ENCODE results near the gene CAND1.

CAND1 gene

GRCh38 chr12:67364228-67364627 lies 95.1 kb downstream of the CAND1 start:
- Histone ChIP-seq H3K9me3 (replicated peaks; ENCODE audit: insufficient read depth, low read length) (no peaks in the 10 kb centered on the region), H3K27ac (ENCODE audit: low read length) (no peak overlapping the region), H3K9me2 (replicated peaks; ENCODE audit: insufficient read depth, low read length) (no peaks in the 10 kb centered on the region), H3K9ac (ENCODE audit: low read length) (no peak overlapping the region), H3F3A (ENCODE audit: insufficient read depth, low read length) (no peaks in the 10 kb centered on the region), H3K36me3 (replicated peaks; ENCODE audit: insufficient read depth, low read length) (no peaks in the 10 kb centered on the region), H3K4me3 (ENCODE audit: low read length) (no peak overlapping the region), H2AFZ (ENCODE audit: low read length) (no peak overlapping the region), H3K79me2 (ENCODE audit: low read length) (no peaks in the 10 kb centered on the region), H3K4me2 (ENCODE audit: low read depth, low read length) (no peak overlapping the region), H3K4me1 (ENCODE audit: low read length) (no peaks in the 10 kb centered on the region), H3K27me3 (replicated peaks; ENCODE audit: insufficient read depth, low read length) (no peaks in the 10 kb centered on the region), H4K20me1 (ENCODE audit: insufficient read depth, low read length) (no peaks in the 10 kb centered on the region)
- TF ChIP-seq CTCF (IDR thresholded peaks at IDR 0.05; ENCODE audit: low read length): no peak
- no peak for DNase-seq

GRCh38 chr12:67365131-67365530 lies 96.0 kb downstream of the CAND1 start:
- no peak overlapping the region for H3K4me2 ChIP-seq (ENCODE audit: low read depth, low read length)
- no peaks in the 10 kb centered on the region for H3K27me3 ChIP-seq (replicated peaks; ENCODE audit: insufficient read depth, low read length)

GRCh38 chr12:67367843-67368242 lies 98.7 kb downstream of the CAND1 start:
- no peak overlapping the region for H3K27ac ChIP-seq (ENCODE audit: low read length)
- no peaks in the 10 kb centered on the region for H3K4me1 ChIP-seq (ENCODE audit: low read length)

More at GRCh38 chr12:67365131-67365530, 96.0 kb downstream of the CAND1 start:
- no peak for TF ChIP-seq EZH2phosphoT487 (IDR thresholded peaks at IDR 0.05; ENCODE audit: low read length)
- TF ChIP-seq CTCF (IDR thresholded peaks at IDR 0.05; ENCODE audit: low read length): no peak
- TF ChIP-seq EZH2 (optimal IDR thresholded peaks at IDR 0.05; ENCODE audit: low read depth, low read length): no peak
- Histone ChIP-seq H3K4me3 (ENCODE audit: low read length) (no peak overlapping the region), H3K4me1 (ENCODE audit: low read length) (no peaks in the 10 kb centered on the region), H3K9ac (ENCODE audit: low read length) (no peak overlapping the region), H3K27ac (ENCODE audit: low read length) (no peak overlapping the region), H3K9me2 (replicated peaks; ENCODE audit: insufficient read depth, low read length) (no peaks in the 10 kb centered on the region), H2AFZ (ENCODE audit: low read length) (no peak overlapping the region), H3K36me3 (replicated peaks; ENCODE audit: insufficient read depth, low read length) (no peaks in the 10 kb centered on the region), H3K79me2 (ENCODE audit: low read length) (no peaks in the 10 kb centered on the region), H3F3A (ENCODE audit: insufficient read depth, low read length) (no peaks in the 10 kb centered on the region), H3K9me3 (replicated peaks; ENCODE audit: insufficient read depth, low read length) (no peaks in the 10 kb centered on the region), H4K20me1 (ENCODE audit: insufficient read depth, low read length) (no peaks in the 10 kb centered on the region)
- DNase-seq: no peak

More at GRCh38 chr12:67367843-67368242, 98.7 kb downstream of the CAND1 start:
- DNase-seq: no peak
- no peaks in the 10 kb centered on the region for H3F3A ChIP-seq (ENCODE audit: insufficient read depth, low read length)
- no peaks in the 10 kb centered on the region for H3K9me2 ChIP-seq (replicated peaks; ENCODE audit: insufficient read depth, low read length)
- no peaks in the 10 kb centered on the region for H3K79me2 ChIP-seq (ENCODE audit: low read length)
- H3K4me3 ChIP-seq (ENCODE audit: low read length): no peak overlapping the region
- H3K9ac ChIP-seq (ENCODE audit: low read length): no peak overlapping the region
- no peaks in the 10 kb centered on the region for H3K36me3 ChIP-seq (replicated peaks; ENCODE audit: insufficient read depth, low read length)
- TF ChIP-seq CTCF (IDR thresholded peaks at IDR 0.05; ENCODE audit: low read length): no peak
- no peak for TF ChIP-seq EZH2 (optimal IDR thresholded peaks at IDR 0.05; ENCODE audit: low read depth, low read length)
- no peak for TF ChIP-seq EZH2phosphoT487 (IDR thresholded peaks at IDR 0.05; ENCODE audit: low read length)
- H4K20me1 ChIP-seq (ENCODE audit: insufficient read depth, low read length): no peaks in the 10 kb centered on the region
- H3K9me3 ChIP-seq (replicated peaks; ENCODE audit: insufficient read depth, low read length): no peaks in the 10 kb centered on the region
- no peaks in the 10 kb centered on the region for H3K27me3 ChIP-seq (replicated peaks; ENCODE audit: insufficient read depth, low read length)
- H3K4me2 ChIP-seq (ENCODE audit: low read depth, low read length): no peak overlapping the region
- no peak overlapping the region for H2AFZ ChIP-seq (ENCODE audit: low read length)
